ENCODE measurements around the gene FBF1.
"Not testable (repeated sequence)": the region's sequence is repeated elsewhere in the genome, so short reads cannot be mapped to it uniquely, and the experiment has no call there.

Gene FBF1

DNA sequence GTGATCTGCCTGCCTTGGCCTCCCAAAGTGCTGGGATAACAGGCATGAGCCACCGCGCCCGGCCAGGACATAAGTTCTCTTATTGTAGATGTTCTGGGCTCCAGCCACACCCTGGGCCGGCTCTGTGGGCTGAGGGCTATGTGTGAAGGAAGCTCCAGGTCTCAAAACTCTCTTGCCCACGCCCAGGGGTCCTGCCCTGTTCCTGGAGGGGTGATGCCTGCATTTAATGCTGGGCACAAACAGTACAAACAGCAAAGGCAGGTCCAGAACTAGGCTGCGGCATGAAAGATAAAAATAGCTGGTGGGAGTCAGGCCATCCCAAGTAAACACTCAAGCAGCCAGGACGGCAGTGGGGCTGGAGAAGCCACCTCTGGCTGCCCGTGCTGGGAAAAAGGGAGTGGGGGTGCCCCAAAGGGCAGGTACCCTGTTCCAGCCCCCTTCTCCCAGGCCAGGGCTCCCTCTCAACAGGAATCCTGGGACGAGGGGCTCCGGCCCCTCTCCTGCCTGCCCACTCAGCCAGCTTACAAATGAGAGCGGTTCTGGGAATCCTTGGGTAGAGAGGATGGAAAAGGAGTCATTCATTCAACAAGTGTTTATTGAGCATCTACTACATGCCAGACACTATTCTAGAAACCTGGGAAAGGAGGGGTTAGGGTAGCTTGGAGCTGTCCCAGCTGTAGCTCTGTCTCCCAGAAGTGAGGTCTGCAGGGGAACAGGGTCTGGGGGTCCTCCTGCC lies 67.1 kb downstream of the FBF1 start:
- DNase-seq: no peak

DNA sequence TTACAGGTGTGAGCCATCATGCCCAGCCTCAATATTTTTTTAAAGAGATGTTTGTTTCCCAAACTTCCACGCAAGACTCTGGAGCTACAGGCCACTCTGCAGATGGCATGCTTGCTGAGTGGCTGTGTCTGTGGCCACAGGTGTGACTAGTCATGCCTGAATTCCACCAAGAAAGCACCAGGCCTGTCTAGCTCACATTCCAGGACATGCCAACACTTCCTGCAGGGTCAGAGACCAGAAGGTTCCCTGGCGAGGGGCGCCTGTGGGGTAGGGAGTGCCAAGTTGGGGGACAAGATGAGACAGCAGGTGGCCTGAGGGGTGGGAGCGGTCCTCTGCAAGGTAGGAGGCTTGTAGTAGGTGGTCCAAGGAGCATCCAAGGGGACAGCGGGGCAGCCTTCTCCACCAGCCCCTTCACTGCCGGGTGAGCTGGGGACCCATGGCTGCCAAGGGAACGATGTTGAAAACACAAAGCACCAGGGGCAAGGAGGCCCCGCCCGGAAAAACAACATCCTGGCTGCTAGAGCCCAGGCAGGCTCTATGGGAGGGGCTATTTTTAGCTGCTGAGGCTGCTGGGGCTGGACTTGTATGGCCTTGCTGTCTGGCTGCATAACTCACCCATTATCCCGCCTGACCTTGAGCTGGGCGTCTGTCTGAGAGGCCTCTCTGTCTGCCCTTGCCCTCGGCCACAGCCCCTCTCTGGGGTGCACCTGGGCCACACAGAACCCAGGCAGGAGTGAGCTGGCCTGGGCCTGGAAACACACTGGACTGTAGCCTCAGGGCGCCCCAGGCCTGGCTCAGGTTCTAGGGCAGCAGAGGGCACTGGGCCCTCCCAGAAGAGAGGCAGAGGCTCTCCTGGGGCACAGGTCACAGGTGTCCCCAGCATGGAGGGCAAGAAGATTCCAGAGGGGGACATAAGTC lies 68.1 kb downstream of the FBF1 start:
- DNase-seq: no peak

DNA sequence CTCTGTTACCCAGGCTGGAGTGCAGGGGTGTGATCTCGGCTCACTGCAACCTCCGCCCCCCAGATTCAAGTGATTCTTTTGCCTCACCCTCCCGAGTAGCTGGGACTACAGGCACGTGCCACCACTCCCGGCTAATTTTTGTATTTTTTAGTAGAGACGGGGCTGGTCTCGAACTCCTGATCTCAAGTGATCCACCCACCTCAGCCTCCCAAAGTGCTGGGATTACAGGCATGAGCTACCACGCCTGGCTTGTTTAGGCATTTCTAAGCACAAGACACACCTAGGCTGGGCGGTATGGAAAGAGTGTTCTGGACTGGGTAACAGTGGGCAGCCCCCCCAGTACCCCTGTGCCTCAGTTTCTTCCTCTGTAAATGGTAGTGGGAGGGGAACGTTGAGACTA lies 70.6 kb downstream of the FBF1 start:
- not testable (repeated sequence) for DNase-seq

DNA sequence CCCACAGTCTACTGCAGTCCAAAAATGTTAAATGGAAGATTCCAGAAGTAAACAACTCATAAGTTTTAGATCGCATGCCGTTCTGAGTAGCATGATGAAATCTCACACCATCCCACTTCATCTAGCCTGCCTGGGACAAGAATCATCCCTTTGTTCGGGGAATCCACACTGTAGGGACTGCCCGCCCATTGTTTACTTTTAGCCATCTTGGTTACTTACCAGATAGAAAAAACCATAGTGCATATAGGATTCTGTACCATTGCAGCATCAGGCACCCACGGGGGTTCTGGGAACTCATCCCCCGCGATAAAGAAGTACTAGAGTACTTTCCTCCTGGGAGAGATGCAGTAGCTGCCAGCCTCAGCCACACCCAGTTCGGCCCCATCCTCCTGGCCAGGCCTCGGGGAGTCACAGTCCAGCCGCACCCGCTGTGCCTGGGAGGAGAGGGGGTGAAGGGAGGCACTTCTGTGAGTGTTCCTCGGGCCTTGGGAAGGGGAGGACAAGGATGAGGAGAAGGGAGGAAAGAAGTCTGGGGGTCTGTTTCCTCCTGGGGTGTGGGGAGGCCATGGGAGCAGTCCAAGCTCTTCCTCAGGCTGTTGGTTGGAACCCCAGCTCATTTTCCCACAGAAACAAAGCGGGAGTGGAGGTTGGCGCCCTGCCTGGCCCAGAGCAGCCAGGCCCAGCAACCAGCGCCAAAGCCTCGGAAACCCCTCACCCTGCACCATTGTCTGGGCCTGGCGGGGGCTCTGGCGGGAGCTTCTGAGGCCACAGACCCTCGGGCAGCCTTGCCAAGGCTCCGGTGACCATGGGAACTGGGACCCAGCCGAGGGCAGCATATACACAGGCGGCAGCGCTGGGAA lies 71.3 kb downstream of the FBF1 start:
- no peak for DNase-seq

DNA sequence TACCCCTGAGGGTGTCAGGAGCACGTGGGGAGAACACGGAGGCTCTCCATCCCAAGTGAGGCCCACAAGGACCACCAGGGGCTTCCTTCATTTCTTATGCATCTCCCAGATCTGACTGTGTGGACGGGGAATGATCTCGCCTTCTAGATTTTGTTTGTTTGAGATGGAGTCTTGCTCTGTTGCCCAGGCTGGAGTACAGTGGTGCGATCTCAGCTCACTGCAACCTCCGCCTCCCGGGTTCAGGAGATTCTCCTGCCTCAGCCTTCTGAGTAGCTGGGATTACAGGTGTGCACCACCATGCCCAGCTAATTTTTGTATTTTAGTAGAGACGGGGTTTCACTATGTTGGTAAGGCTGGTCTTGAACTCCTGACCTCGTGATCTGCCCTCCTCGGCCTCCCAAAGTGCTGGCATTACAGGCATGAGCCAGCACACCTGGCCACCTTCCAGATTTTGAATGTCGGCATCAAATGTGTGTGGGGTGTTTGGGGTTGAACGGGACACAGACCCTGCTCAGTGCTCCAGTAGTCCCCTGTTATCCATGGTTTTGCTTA lies 72.0 kb downstream of the FBF1 start:
- not testable (repeated sequence) for DNase-seq

DNA sequence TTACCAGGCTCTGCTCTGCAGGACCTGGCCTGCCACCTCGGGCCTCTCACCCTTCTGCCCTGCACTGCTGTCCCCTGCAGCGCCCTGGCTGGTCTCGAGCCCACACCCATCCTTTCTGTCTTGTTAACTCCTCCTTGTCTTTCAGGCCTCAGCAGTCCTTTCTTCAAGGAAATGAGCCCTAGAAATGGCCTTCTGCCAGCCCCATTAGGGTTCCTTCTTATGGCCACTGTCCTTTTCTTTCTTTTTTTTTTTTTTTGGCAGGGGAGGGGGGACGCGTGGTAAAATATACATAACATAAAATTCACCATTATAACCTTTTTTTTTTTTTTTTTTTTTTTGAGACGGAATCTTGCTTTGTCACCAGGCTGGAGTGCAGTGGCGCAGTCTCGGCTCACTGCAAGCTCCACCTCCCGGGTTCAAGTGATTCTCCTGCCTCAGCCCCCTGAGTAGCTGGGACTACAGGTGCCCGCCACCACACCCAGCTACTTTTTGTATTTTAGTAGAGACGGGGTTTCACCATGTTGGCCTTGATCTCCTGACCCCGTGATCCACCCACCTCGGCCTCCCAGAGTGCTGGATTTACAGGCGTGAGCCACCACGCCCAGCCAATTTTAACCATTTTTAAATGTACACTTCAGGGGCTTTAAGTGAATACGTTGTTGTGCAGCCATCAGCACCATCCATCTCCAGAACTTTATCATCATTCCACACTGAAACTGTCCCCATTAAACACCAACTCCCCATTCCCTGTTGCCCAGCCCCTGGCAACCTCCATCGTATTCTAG lies 75.2 kb downstream of the FBF1 start:
- DNase-seq: not testable (repeated sequence)

DNA sequence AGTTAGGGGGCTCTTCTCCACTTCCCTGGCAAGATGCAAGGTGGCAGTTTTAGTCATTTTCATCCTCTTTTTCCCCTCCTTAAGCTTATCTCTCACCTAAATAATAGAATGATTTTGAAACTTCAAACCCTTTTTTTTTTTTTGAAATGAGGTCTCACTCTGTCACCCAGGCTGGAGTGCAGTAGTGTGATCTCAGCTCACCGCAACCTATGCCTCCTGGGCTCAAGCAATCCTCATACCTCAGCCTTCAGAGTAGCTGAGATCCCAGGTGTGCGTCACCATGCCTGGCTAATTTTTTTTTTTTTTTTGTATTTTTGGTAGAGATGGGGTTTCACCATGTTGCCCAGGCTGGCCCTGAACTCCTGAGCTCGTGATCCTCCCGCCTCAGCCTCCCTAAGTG lies 76.0 kb downstream of the FBF1 start:
- not testable (repeated sequence) for DNase-seq

DNA sequence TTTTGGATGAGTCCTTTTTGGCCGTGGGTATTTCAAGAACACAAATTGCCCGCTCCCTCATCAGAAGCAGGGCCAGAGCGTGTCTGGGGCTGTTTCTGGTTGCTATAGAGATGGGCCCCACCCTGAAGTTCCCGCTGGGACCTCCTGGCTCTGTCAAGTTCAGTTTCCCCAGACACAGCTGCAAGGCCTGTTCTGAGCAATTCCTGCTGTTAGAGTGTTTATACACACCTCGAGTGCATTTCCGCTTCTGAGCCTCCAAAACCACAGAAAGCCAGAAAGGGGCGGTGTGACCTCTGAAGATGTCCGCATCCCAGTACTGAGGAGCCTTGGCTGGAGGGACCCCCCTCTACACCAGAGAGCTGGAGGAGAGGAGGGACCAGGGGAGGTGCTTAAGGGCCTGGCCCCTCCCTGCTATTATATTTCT lies 76.4 kb downstream of the FBF1 start:
- no peak for DNase-seq

DNA sequence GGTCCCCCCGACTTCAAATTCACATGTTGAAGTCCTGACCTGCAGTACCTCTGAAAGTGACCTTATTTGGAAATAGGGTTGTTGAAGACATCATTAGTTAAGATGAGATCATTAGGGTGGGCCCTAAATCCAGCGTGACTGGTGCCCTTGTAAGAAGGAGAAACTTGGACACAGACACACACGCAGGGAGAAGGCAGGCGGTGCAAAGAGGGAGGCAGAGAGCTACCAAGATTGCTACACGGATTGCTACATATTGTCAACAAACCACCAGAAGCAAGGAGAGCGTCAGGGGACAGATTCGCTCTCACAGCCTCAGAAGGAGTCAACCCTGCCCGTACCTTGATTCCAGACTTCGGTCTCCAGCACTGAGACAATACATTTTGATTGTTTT lies 78.9 kb downstream of the FBF1 start:
- DNase-seq: no peak

Measured in GF-D8 (cell line).